ENCODE data around the gene MRPL37.
A peak's percentile ranks its signal among the peaks of the same experiment; 100 is the strongest.

The MRPL37 gene

DNA sequence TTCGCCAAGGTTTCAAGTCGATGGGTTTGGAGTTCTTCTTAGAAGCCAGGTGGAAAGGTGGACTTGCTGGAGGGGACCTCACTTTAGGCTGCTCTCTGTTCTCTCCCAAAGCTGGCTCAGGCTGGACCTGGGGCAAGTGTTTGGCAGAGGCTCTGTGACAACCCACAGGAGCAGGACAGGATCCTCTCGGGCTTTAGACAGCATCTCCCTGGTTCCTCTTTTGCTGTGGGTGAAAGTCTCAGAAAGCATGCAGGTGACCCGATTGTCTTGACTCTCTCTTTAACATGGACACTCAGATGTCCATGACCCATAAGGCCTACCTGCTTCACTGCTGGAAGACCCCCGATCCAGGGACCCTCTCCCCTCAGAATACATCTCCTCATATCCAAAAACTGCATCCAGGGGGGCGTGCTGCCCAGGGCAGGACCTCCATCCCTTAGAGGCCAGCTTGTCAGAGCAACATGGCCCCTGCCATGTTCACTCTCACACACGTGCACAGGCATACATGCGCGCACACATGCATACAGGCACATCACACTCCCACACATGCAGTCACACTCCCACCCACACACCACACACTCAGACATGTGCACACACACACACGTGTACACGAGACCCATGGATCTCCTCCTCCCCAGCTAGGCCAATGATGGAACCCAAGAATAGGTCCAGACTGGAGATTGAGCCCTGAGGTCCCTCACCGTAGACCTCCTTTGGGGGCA, 21.3 kb downstream of the MRPL37 start:
- Histone ChIP-seq H3K18ac (ENCODE audit: low read depth in 1 of 2, low read length in 2 of 2) (no peak overlapping the region), H2BK15ac (ENCODE audit: low read depth, poor library complexity, severe bottlenecking) (no peak overlapping the region), H4K91ac (ENCODE audit: low read length) (no peak overlapping the region), H3K4me3 (ENCODE audit: insufficient read depth in 1 of 2, low read depth in 1 of 2, low read length in 2 of 2) (peak overlapping the region in 1 of 2 experiments; percentile 65), H2AK5ac (ENCODE audit: low read length, severe bottlenecking) (no peak overlapping the region), H2AFZ (ENCODE audit: low read depth, low read length) (no peak overlapping the region), H3K14ac (ENCODE audit: low read length in 2 of 2) (no peak overlapping the region), H3K4me2 (ENCODE audit: low read length, poor library complexity, severe bottlenecking) (no peak overlapping the region), H3K4ac (ENCODE audit: low read depth in 1 of 2, low read length in 2 of 2) (no peak overlapping the region), H3K36me3 (ENCODE audit: control insufficient read depth in 1 of 2, insufficient read depth in 2 of 2, low read depth in 1 of 2, low read length in 2 of 2) (peaks cover 41 to 73% of the 10 kb centered on the region in 2 experiments), H3K23ac (ENCODE audit: low read length in 2 of 2) (no peak overlapping the region), H3K4me1 (ENCODE audit: control insufficient read depth, insufficient read depth, low read depth, low read length) (peaks cover 21% of the 10 kb centered on the region), H4K8ac (ENCODE audit: low read length) (no peak overlapping the region), H3K9ac (ENCODE audit: low read length) (peak overlapping the region; percentile 75), H3K27me3 (ENCODE audit: control insufficient read depth in 1 of 2, insufficient read depth in 1 of 2, low read length in 2 of 2) (no peaks in the 10 kb centered on the region), H3K9me3 (ENCODE audit: control insufficient read depth, low read length) (no peaks in the 10 kb centered on the region), H3K27ac (ENCODE audit: low read length, poor library complexity, severe bottlenecking) (no peak overlapping the region), H2BK120ac (ENCODE audit: low read depth, low read length) (no peak overlapping the region), H2BK12ac (ENCODE audit: low read length in 2 of 2) (peak overlapping the region in 1 of 2 experiments; percentile 30), H3K79me1 (replicated peaks; ENCODE audit: low read length, poor library complexity, severe bottlenecking) (peaks cover 6% of the 10 kb centered on the region), H2BK5ac (ENCODE audit: low read depth, low read length, poor library complexity, severe bottlenecking) (no peak overlapping the region)
- no peak for DNase-seq
- WGBS: 97% methylated on average over 12 of the region's 12 CpGs

DNA sequence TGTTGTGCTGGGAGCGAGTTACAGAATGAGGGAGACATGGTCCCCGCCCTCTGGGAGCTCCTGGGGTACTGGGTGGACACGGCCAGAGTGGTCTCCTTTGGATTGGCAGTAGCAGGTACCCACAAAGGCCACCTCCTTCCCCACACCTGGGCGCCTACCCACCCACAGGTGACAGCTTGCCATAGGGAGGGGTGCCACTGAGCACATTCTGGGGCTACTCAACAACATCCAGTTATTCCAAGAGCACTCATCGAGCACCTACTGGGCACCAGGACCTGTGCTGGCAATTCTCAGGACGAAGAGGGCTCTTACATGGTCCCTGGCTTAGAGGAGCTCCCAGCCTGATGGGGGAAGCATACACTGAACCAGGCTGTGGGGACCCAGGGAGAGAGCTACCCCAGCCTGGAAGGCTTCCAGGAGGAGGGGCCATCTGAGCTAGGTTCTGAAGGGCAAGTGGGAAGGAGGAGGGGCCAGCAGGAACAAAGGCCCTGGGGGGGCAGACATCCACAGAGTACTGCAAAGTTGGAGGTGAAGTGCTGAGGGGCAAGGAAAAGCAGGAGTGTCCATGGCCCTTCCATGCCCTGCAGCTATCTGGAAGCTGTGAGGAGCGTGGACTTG, 22.0 kb downstream of the MRPL37 start:
- no peak overlapping the region for H4K91ac ChIP-seq (ENCODE audit: low read length)
- H3K23ac ChIP-seq (ENCODE audit: low read length in 2 of 2): no peak overlapping the region
- peak overlapping the region; percentile 75 for H3K9ac ChIP-seq (ENCODE audit: low read length)
- H2BK15ac ChIP-seq (ENCODE audit: low read depth, poor library complexity, severe bottlenecking): peak overlapping the region; percentile 17
- H3K4ac ChIP-seq (ENCODE audit: low read depth in 1 of 2, low read length in 2 of 2): no peak overlapping the region
- no peak overlapping the region for H2BK5ac ChIP-seq (ENCODE audit: low read depth, low read length, poor library complexity, severe bottlenecking)
- no peak for DNase-seq
- no peak overlapping the region for H3K4me3 ChIP-seq (ENCODE audit: insufficient read depth in 1 of 2, low read depth in 1 of 2, low read length in 2 of 2)
- H3K9me3 ChIP-seq (ENCODE audit: control insufficient read depth, low read length): no peaks in the 10 kb centered on the region
- H3K36me3 ChIP-seq (ENCODE audit: control insufficient read depth in 1 of 2, insufficient read depth in 2 of 2, low read depth in 1 of 2, low read length in 2 of 2): peaks cover 34 to 66% of the 10 kb centered on the region in 2 experiments
- H2BK120ac ChIP-seq (ENCODE audit: low read depth, low read length): no peak overlapping the region
- peaks cover 23% of the 10 kb centered on the region for H3K4me1 ChIP-seq (ENCODE audit: control insufficient read depth, insufficient read depth, low read depth, low read length)
- peak overlapping the region in 1 of 2 experiments; percentile 37 for H3K18ac ChIP-seq (ENCODE audit: low read depth in 1 of 2, low read length in 2 of 2)
- H3K27me3 ChIP-seq (ENCODE audit: control insufficient read depth in 1 of 2, insufficient read depth in 1 of 2, low read length in 2 of 2): no peaks in the 10 kb centered on the region
- 94% methylated on average over 7 of the region's 7 CpGs for whole genome bisulfite sequencing
- no peak overlapping the region for H3K14ac ChIP-seq (ENCODE audit: low read length in 2 of 2)
- H3K79me1 ChIP-seq (replicated peaks; ENCODE audit: low read length, poor library complexity, severe bottlenecking): peaks cover 5% of the 10 kb centered on the region
- no peak overlapping the region for H4K8ac ChIP-seq (ENCODE audit: low read length)
- peak overlapping the region in 1 of 2 experiments; percentile 30 for H2BK12ac ChIP-seq (ENCODE audit: low read length in 2 of 2)
- no peak overlapping the region for H3K4me2 ChIP-seq (ENCODE audit: low read length, poor library complexity, severe bottlenecking)
- H2AFZ ChIP-seq (ENCODE audit: low read depth, low read length): no peak overlapping the region
- H3K27ac ChIP-seq (ENCODE audit: low read length, poor library complexity, severe bottlenecking): no peak overlapping the region
- H2AK5ac ChIP-seq (ENCODE audit: low read length, severe bottlenecking): no peak overlapping the region

DNA sequence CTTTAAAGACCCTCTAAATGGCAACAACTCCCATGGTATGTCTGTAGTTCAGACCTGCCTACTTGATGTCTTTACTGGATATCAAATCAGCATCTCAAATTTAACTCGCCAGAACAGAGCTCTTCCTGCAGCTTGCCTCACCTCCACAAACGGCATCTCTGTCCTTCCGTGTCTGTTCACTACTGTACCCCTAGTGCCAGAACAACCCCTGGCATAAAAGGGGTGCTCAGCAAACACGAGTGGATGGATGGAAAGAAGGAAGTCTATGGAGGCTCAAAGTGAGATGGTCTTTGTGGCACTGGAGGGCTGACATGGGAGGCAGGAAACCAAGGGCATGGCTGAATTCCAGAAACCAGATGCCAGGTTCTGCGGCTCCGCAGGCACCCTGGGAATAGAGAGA, 22.7 kb downstream of the MRPL37 start:
- Histone ChIP-seq H3K9me3 (ENCODE audit: control insufficient read depth, low read length) (no peaks in the 10 kb centered on the region), H3K36me3 (ENCODE audit: control insufficient read depth in 1 of 2, insufficient read depth in 2 of 2, low read depth in 1 of 2, low read length in 2 of 2) (peaks cover 27 to 58% of the 10 kb centered on the region in 2 experiments), H3K27ac (ENCODE audit: low read length, poor library complexity, severe bottlenecking) (no peak overlapping the region), H2AFZ (ENCODE audit: low read depth, low read length) (no peak overlapping the region), H2BK120ac (ENCODE audit: low read depth, low read length) (no peak overlapping the region), H3K4me2 (ENCODE audit: low read length, poor library complexity, severe bottlenecking) (no peak overlapping the region), H3K27me3 (ENCODE audit: control insufficient read depth in 1 of 2, insufficient read depth in 1 of 2, low read length in 2 of 2) (no peaks in the 10 kb centered on the region), H2BK12ac (ENCODE audit: low read length in 2 of 2) (no peak overlapping the region), H4K8ac (ENCODE audit: low read length) (no peak overlapping the region), H3K79me1 (replicated peaks; ENCODE audit: low read length, poor library complexity, severe bottlenecking) (peaks cover 3% of the 10 kb centered on the region), H2AK5ac (ENCODE audit: low read length, severe bottlenecking) (no peak overlapping the region), H3K9ac (ENCODE audit: low read length) (no peak overlapping the region), H3K18ac (ENCODE audit: low read depth in 1 of 2, low read length in 2 of 2) (no peak overlapping the region), H3K23ac (ENCODE audit: low read length in 2 of 2) (no peak overlapping the region), H4K91ac (ENCODE audit: low read length) (no peak overlapping the region), H2BK15ac (ENCODE audit: low read depth, poor library complexity, severe bottlenecking) (no peak overlapping the region), H3K4me1 (ENCODE audit: control insufficient read depth, insufficient read depth, low read depth, low read length) (peaks cover 30% of the 10 kb centered on the region), H3K4ac (ENCODE audit: low read depth in 1 of 2, low read length in 2 of 2) (no peak overlapping the region), H3K4me3 (ENCODE audit: insufficient read depth in 1 of 2, low read depth in 1 of 2, low read length in 2 of 2) (no peak overlapping the region), H3K14ac (ENCODE audit: low read length in 2 of 2) (no peak overlapping the region), H2BK5ac (ENCODE audit: low read depth, low read length, poor library complexity, severe bottlenecking) (no peak overlapping the region)
- DNase-seq: no peak
- over 99% methylated on average over 6 of the region's 6 CpGs for WGBS

DNA sequence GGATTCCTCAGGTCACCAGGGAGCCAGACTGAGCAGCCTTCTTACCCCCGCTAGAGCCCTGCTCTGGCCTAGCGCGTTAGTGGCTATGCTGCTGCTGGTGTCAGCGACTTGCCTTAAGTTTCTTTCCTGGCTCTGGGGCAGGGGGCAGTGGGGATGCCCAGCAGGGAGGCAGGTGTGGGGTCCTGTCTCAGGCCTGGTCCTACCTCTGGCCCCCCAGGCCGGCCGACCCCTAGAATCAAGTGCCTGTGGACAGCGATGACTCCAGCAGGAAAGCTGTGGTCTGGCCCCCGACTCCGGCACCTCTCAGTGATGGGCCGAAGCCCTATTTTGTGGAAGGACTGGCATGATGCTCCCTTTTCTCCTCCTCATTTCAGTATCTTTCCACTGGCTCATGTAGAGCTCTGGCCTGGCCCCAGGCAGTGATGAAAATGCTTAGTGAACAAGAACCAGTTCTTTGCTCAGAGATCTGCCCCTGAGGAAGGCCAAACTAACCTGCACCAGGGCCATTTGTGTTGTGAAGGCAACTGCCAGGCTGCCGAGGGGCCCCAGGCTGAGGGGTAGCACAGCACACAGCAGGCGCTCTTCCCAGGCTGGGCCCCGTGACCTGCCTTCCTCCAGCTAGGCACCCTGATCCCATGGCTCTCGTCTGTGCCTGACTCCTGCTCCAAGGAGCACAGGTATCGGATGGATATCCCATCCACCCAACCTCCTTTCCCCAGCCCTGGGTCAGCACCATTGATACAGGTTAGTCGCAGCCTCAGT, 23.7 kb downstream of the MRPL37 start:
- H4K91ac ChIP-seq (ENCODE audit: low read length): no peak overlapping the region
- H2BK5ac ChIP-seq (ENCODE audit: low read depth, low read length, poor library complexity, severe bottlenecking): no peak overlapping the region
- H3K36me3 ChIP-seq (ENCODE audit: control insufficient read depth in 1 of 2, insufficient read depth in 2 of 2, low read depth in 1 of 2, low read length in 2 of 2): peaks cover 18 to 54% of the 10 kb centered on the region in 2 experiments
- H3K4me2 ChIP-seq (ENCODE audit: low read length, poor library complexity, severe bottlenecking): no peak overlapping the region
- no peak overlapping the region for H3K23ac ChIP-seq (ENCODE audit: low read length in 2 of 2)
- H2AK5ac ChIP-seq (ENCODE audit: low read length, severe bottlenecking): peak overlapping the region; percentile 24
- H2BK15ac ChIP-seq (ENCODE audit: low read depth, poor library complexity, severe bottlenecking): peak overlapping the region; percentile 31
- H2BK120ac ChIP-seq (ENCODE audit: low read depth, low read length): no peak overlapping the region
- H3K79me1 ChIP-seq (replicated peaks; ENCODE audit: low read length, poor library complexity, severe bottlenecking): peaks cover 3% of the 10 kb centered on the region
- H3K9ac ChIP-seq (ENCODE audit: low read length): no peak overlapping the region
- H3K9me3 ChIP-seq (ENCODE audit: control insufficient read depth, low read length): no peaks in the 10 kb centered on the region
- no peak overlapping the region for H3K4me3 ChIP-seq (ENCODE audit: insufficient read depth in 1 of 2, low read depth in 1 of 2, low read length in 2 of 2)
- 93% methylated on average over 16 of the region's 16 CpGs for WGBS
- H3K4me1 ChIP-seq (ENCODE audit: control insufficient read depth, insufficient read depth, low read depth, low read length): peaks cover 39% of the 10 kb centered on the region
- H3K18ac ChIP-seq (ENCODE audit: low read depth in 1 of 2, low read length in 2 of 2): peak overlapping the region in 1 of 2 experiments; percentile 26
- no peak for DNase-seq
- H3K27ac ChIP-seq (ENCODE audit: low read length, poor library complexity, severe bottlenecking): no peak overlapping the region
- peak overlapping the region; percentile 24 for H4K8ac ChIP-seq (ENCODE audit: low read length)
- H2BK12ac ChIP-seq (ENCODE audit: low read length in 2 of 2): no peak overlapping the region
- no peaks in the 10 kb centered on the region for H3K27me3 ChIP-seq (ENCODE audit: control insufficient read depth in 1 of 2, insufficient read depth in 1 of 2, low read length in 2 of 2)
- no peak overlapping the region for H3K4ac ChIP-seq (ENCODE audit: low read depth in 1 of 2, low read length in 2 of 2)
- H2AFZ ChIP-seq (ENCODE audit: low read depth, low read length): no peak overlapping the region
- no peak overlapping the region for H3K14ac ChIP-seq (ENCODE audit: low read length in 2 of 2)
